HCT116 (cell line): Measurements from ENCODE around the gene DLG2. TPM values are rescaled to one million over a fixed set of nuclear protein-coding genes. Genes with fewer than 3 reads are reported as not detected.

ENCODE experiments used
- ATAC-seq: fragments of 200-7000 bp; cut with Tn5 transposase; 2 replicates; pipeline ENCODE4 v1.9.1; 2020; ENCODE audit warnings: mild to moderate bottlenecking, moderate library complexity
- BruUV-seq: library from RNA; stranded (reverse); fragments of 400-500 nt; replicated peaks from 2 replicates; lab custom pipeline; 2021; lab: Mats Ljungman, UMichigan
- CTCF ChIA-PET: fragments of 300-600 bp; sonication (Branson Sonifier 250); formaldehyde crosslinking; loops from one replicate; lab custom pipeline; 2021; ENCODE audit warnings: antibody characterized with exemption; lab: Charles Lee
- POLR2A ChIA-PET: fragments of 300-600, 350-600 bp; sonication (Branson Sonifier 250); formaldehyde crosslinking; loops from one replicate; lab custom pipeline; 2021; ENCODE audit warnings: antibody characterized with exemption; lab: Charles Lee
- RAD21 ChIA-PET, 2 experiments: fragments of 300-600 bp; sonication (Branson Sonifier 250); formaldehyde crosslinking; loops; one replicate each; lab custom pipeline; 2023; ENCODE audit warnings: low total read pairs in 2 of 2; ENCODE audit not compliant: uncharacterized antibody in 2 of 2, unreplicated experiment in 2 of 2, low non-redundant PET in 1 of 2; lab: Charles Lee
- DNase-seq: peaks from one replicate; pipeline ENCODE4 v3.0.0-alpha.2; 2010; ENCODE audit warnings: low read depth, low spot score
- H2AFZ ChIP-seq: fragments of 200-600 bp; shearing (Covaris generic), sonication (generic); 2 replicates; pipeline ENCODE4 v1.6.1; 2017; ENCODE audit warnings: low read depth, mixed run types, mixed read lengths, antibody characterized with exemption, low read length; ENCODE audit not compliant: poor library complexity, severe bottlenecking
- H3K27ac ChIP-seq: 2 replicates; pipeline ENCODE4 v1.5.1; 2012; ENCODE audit warnings: low read depth, low read length
- H3K27me3 ChIP-seq: fragments of 200-600 bp; sonication (generic); 2 replicates; pipeline ENCODE4 v1.6.1; 2016; ENCODE audit warnings: mixed run types, low read length, mixed read lengths; ENCODE audit not compliant: insufficient read depth
- H3K36me3 ChIP-seq, 2 experiments: fragments of 200-500 bp in 1 of 2; fragments of 200-600 bp in 1 of 2; sonication (Bioruptor generic) in 1 of 2; sonication (generic) in 1 of 2; 2 replicates each; pipeline versions ENCODE4 v1.5.1 to v1.6.1; 2014 to 2016; ENCODE audit warnings: low read length in 2 of 2, inconsistent platforms in 1 of 2, mixed read lengths in 1 of 2, mixed run types in 1 of 2; ENCODE audit not compliant: insufficient read depth in 2 of 2, control insufficient read depth in 1 of 2
- H3K4me1 ChIP-seq, 2 experiments: fragments of 200-600 bp in 1 of 2; sonication (generic) in 1 of 2; 2 replicates each; pipeline versions ENCODE4 v1.5.1 to v1.6.1; 2012 to 2017; ENCODE audit warnings: low read length in 2 of 2, inconsistent platforms in 1 of 2, mild to moderate bottlenecking in 1 of 2, mixed read lengths in 1 of 2, mixed run types in 1 of 2, moderate library complexity in 1 of 2; ENCODE audit not compliant: insufficient read depth in 2 of 2, control insufficient read depth in 1 of 2
- H3K4me2 ChIP-seq: fragments of 200-600 bp; sonication (generic); 2 replicates; pipeline ENCODE4 v1.6.1; 2017; ENCODE audit warnings: mixed run types, low read length, mixed read lengths
- H3K4me3 ChIP-seq, 2 experiments: fragments of 200-600 bp in 1 of 2; sonication (generic) in 1 of 2; replicated peaks in 1 of 2; 2 replicates each; pipeline ENCODE4 v1.5.1; 2011 to 2016; ENCODE audit warnings: low read length in 2 of 2, control low read depth in 1 of 2, low read depth in 1 of 2, mild to moderate bottlenecking in 1 of 2, mixed read lengths in 1 of 2, mixed run types in 1 of 2
- H3K79me2 ChIP-seq: fragments of 200-600 bp; sonication (generic); 2 replicates; pipeline ENCODE4 v1.6.1; 2017; ENCODE audit warnings: mild to moderate bottlenecking, mixed run types, low read length, moderate library complexity, mixed read lengths; ENCODE audit not compliant: insufficient read depth
- H3K9ac ChIP-seq: fragments of 200-600 bp; sonication (generic); 2 replicates; pipeline ENCODE4 v1.6.1; 2016; ENCODE audit warnings: low read length, mixed read lengths
- H3K9me2 ChIP-seq: fragments of 200-600 bp; sonication (generic), shearing (Covaris generic); 2 replicates; pipeline ENCODE4 v1.6.1; 2017; ENCODE audit warnings: mixed run types, mild to moderate bottlenecking, moderate library complexity; ENCODE audit not compliant: insufficient read depth
- H3K9me3 ChIP-seq, 2 experiments: fragments of 200-500 bp in 1 of 2; fragments of 200-600 bp in 1 of 2; sonication (Bioruptor generic) in 1 of 2; sonication (generic) in 1 of 2; 2 replicates each; pipeline ENCODE4 v1.6.1; 2014 to 2017; ENCODE audit warnings: low read length in 2 of 2, mixed read lengths in 2 of 2, inconsistent platforms in 1 of 2, low read depth in 1 of 2, mild to moderate bottlenecking in 1 of 2, mixed run types in 1 of 2, moderate library complexity in 1 of 2; ENCODE audit not compliant: control insufficient read depth in 1 of 2, insufficient read depth in 1 of 2
- H4K20me1 ChIP-seq: fragments of 200-600 bp; sonication (generic), shearing (Covaris generic); 2 replicates; pipeline ENCODE4 v1.6.1; 2017; ENCODE audit warnings: mixed run types, mild to moderate bottlenecking, moderate library complexity; ENCODE audit not compliant: insufficient read depth
- CBX3 ChIP-seq: IDR thresholded peaks from 2 replicates; pipeline ENCODE4 v1.6.1; 2012; ENCODE audit warnings: low read depth
- CEBPB ChIP-seq: IDR thresholded peaks from 2 replicates; pipeline ENCODE4 v1.6.1; 2012; ENCODE audit warnings: low read depth
- CTCF ChIP-seq, 3 experiments: fragments of 200-600 bp in 1 of 3; sonication (generic) in 1 of 3; IDR thresholded peaks in 2 of 3; conservative IDR thresholded peaks in 1 of 3; 2 replicates each; pipeline ENCODE4 v1.5.1; 2012 to 2017; ENCODE audit warnings: low read depth in 2 of 3, low read length in 2 of 3, antibody characterized with exemption in 1 of 3, borderline replicate concordance in 1 of 3, control low read depth in 1 of 3, mild to moderate bottlenecking in 1 of 3, mixed read lengths in 1 of 3, mixed run types in 1 of 3, moderate library complexity in 1 of 3; ENCODE audit not compliant: insufficient read depth in 1 of 3
- EGR1 ChIP-seq: IDR thresholded peaks from 2 replicates; pipeline ENCODE4 v1.6.1; 2012; ENCODE audit warnings: low read depth
- ELF1 ChIP-seq: IDR thresholded peaks from 2 replicates; pipeline ENCODE4 v1.6.1; 2012; ENCODE audit warnings: low read depth, borderline replicate concordance
- EZH2 ChIP-seq: fragments of 200-600 bp; sonication (generic); IDR thresholded peaks from 2 replicates; pipeline ENCODE4 v1.6.1; 2017; ENCODE audit warnings: antibody characterized with exemption, mixed run types
- EZH2phosphoT487 ChIP-seq: fragments of 200-600 bp; IDR thresholded peaks from 2 replicates; pipeline ENCODE4 v1.6.1; 2018; ENCODE audit warnings: antibody characterized with exemption, borderline replicate concordance
- MAX ChIP-seq: IDR thresholded peaks from 2 replicates; pipeline ENCODE4 v1.6.1; 2012
- POLR2A ChIP-seq: IDR thresholded peaks from 2 replicates; pipeline ENCODE4 v1.7.0; 2011; ENCODE audit warnings: borderline replicate concordance; ENCODE audit not compliant: insufficient read depth, insufficient read length; ENCODE audit errors: extremely low read depth
- POLR2AphosphoS5 ChIP-seq: IDR thresholded peaks from 2 replicates; pipeline ENCODE4 v1.6.1; 2011; ENCODE audit warnings: mild to moderate bottlenecking, low read depth, low read length, moderate library complexity
- RAD21 ChIP-seq: IDR thresholded peaks from 2 replicates; pipeline ENCODE4 v1.6.1; 2012; ENCODE audit warnings: low read depth, mild to moderate bottlenecking
- REST ChIP-seq: IDR thresholded peaks from 2 replicates; pipeline ENCODE4 v1.6.1; 2012; ENCODE audit warnings: low read depth
- SIN3A ChIP-seq: IDR thresholded peaks from 2 replicates; pipeline ENCODE4 v1.6.1; 2012; ENCODE audit warnings: low read depth
- SP1 ChIP-seq: IDR thresholded peaks from 2 replicates; pipeline ENCODE4 v1.6.1; 2012; ENCODE audit warnings: low read depth
- TCF7L2 ChIP-seq: IDR thresholded peaks from 2 replicates; pipeline ENCODE4 v1.7.0; 2011; ENCODE audit warnings: borderline replicate concordance, inconsistent platforms; ENCODE audit not compliant: insufficient read depth, insufficient read length; ENCODE audit errors: extremely low read depth
- YY1 ChIP-seq: IDR thresholded peaks from 2 replicates; pipeline ENCODE4 v1.6.1; 2011; ENCODE audit warnings: low read length, low read depth, moderate library complexity, mild to moderate bottlenecking; ENCODE audit not compliant: insufficient replicate concordance; ENCODE audit errors: extremely low read depth
- ZBTB33 ChIP-seq: IDR thresholded peaks from 2 replicates; pipeline ENCODE4 v1.6.1; 2011; ENCODE audit warnings: mild to moderate bottlenecking, low read length, moderate library complexity; ENCODE audit not compliant: insufficient replicate concordance; ENCODE audit errors: extremely low read depth
- ZNF274 ChIP-seq: fragments of 200-500 bp; sonication (Bioruptor generic); IDR thresholded peaks from 2 replicates; pipeline ENCODE4 v1.6.1; 2014; ENCODE audit warnings: mild to moderate bottlenecking, low read depth, low read length, inconsistent platforms
- intact Hi-C: fragments of 100-400 bp; cut with micrococcal nuclease; formaldehyde crosslinking; loops from 2 replicates; pipeline ENCODE4 v1.10.0; 2022
- total RNA-seq: library from RNA; stranded (reverse); gene quantifications from one replicate; pipeline ENCODE4 v1.2.1, GENCODE V29; 2021; ENCODE audit not compliant: unreplicated experiment

The DLG2 gene
- total RNA-seq, 1 experiment from 2014 or later, result 2.4 TPM

- no TSS peak for BruUV-seq
Observed at GRCh38 chr11:83773950-83774880, 1852.9 kb downstream of the DLG2 start.

More at GRCh38 chr11:83773950-83774880, 1852.9 kb downstream of the DLG2 start:
- ATAC-seq, result no peak
- Histone ChIP-seq H3K27me3 (peaks cover 33% of the 10 kb centered on the region), H3K4me1 (no peaks in the 10 kb centered on the region), H3K9me3 (no peaks in the 10 kb centered on the region), H3K9ac (no peak overlapping the region), H3K9me2 (no peaks in the 10 kb centered on the region), H3K4me2 (no peak overlapping the region), H2AFZ (no peak overlapping the region), H3K4me3 (no peak overlapping the region), H3K36me3 (no peaks in the 10 kb centered on the region), H3K79me2 (no peaks in the 10 kb centered on the region), H3K27ac (no peak overlapping the region), H4K20me1 (no peaks in the 10 kb centered on the region)
- TF ChIP-seq CBX3 (no peak), REST (no peak), POLR2A (no peak), CEBPB (no peak), SIN3A (no peak), POLR2AphosphoS5 (no peak), TCF7L2 (no peak), EZH2phosphoT487 (no peak), ZBTB33 (no peak), SP1 (no peak), ZNF274 (no peak), ELF1 (no peak), YY1 (no peak), CTCF (IDR thresholded peaks at IDR 0.05 in 2 of 3, conservative IDR thresholded peaks at IDR 0.05 in 1 of 3; ENCODE audit: borderline replicate concordance in 1 of 3, insufficient read depth in 1 of 3, low read depth in 2 of 3, low read length in 2 of 3) (no peak), MAX (no peak), RAD21 (no peak), EGR1 (no peak), EZH2 (no peak)
- intact Hi-C loops, result no loop called here
- ChIA-PET RAD21 (no interaction called here), CTCF (no interaction called here), POLR2A (no interaction called here)
- DNase-seq, result no peak
